ENCODE results near the gene WDR43. TPM values are rescaled to one million over a fixed set of nuclear protein-coding genes. Genes with fewer than 3 reads are reported as not detected.
A peak's percentile ranks its signal among the peaks of the same experiment; 100 is the strongest.

Gene WDR43
- total RNA-seq, 6 donors from 2014 or later: 20.4 to 54.7 (median 33.7) TPM

DNA sequence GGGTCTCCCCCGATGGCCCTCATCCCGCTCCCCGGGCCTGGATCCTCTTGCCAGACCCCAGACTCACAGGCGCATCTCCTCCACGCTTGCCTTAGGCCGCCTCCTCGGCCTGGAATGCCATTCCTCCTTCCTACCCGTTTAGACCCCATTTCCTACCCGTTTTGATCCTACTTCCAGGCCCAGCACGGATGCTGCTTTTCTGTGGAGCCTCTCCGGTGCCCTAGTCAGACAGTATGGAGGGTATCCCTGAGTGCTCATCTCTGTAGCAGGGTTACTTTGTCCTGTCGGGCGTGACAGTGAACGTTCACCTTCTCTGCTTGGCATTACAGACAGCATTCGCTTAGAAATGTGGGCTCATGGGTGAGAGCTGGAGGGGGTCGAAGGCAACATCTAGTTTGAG, 96.0 kb downstream of the WDR43 start:
- ATAC-seq (ENCODE audit: low FRiP score in 2 of 2): no peak
- WGBS, 2 donors: 82 to 84% methylated on average over 16 of the region's 16 CpGs
- no peaks in the 10 kb centered on the region for H3K27me3 ChIP-seq

DNA sequence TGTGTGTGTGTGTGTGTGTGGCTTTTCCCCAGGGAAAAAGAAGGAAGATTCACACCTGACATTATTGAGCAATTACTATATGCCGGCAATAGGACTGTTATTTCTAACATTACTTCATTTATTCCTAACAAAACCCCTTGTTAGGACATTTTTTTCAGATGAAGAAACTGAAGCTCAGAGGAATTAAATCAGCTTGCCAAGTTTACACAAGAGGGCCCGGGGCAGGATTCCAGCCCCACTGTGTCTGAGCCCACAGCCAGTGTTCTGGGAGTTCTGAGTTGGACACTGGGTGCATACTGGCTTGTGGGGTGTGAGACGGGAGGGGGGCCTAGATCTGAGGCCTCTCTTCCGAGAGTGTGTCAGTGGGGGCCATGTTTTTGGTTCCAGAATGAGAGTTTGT, 96.6 kb downstream of the WDR43 start:
- Histone ChIP-seq H3K36me3 (no peaks in the 10 kb centered on the region), H3K27ac (peak overlapping the region in 1 of 4 donors; percentile 7), H3K4me1 (peaks cover 0 to 6% (median 0%) of the 10 kb centered on the region in 4 donors), H3K27me3 (no peaks in the 10 kb centered on the region), H3K9me3 (no peaks in the 10 kb centered on the region), H3K4me3 (no peak overlapping the region)
- TF ChIP-seq EP300 (IDR thresholded peaks at IDR 0.05): no peak
- TF ChIP-seq, protein P1, sequence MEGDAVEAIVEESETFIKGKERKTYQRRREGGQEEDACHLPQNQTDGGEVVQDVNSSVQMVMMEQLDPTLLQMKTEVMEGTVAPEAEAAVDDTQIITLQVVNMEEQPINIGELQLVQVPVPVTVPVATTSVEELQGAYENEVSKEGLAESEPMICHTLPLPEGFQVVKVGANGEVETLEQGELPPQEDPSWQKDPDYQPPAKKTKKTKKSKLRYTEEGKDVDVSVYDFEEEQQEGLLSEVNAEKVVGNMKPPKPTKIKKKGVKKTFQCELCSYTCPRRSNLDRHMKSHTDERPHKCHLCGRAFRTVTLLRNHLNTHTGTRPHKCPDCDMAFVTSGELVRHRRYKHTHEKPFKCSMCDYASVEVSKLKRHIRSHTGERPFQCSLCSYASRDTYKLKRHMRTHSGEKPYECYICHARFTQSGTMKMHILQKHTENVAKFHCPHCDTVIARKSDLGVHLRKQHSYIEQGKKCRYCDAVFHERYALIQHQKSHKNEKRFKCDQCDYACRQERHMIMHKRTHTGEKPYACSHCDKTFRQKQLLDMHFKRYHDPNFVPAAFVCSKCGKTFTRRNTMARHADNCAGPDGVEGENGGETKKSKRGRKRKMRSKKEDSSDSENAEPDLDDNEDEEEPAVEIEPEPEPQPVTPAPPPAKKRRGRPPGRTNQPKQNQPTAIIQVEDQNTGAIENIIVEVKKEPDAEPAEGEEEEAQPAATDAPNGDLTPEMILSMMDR (IDR thresholded peaks at IDR 0.05): no peak
- no peak for TF ChIP-seq POLR2A (IDR thresholded peaks at IDR 0.05)
- TF ChIP-seq POLR2AphosphoS5 (IDR thresholded peaks at IDR 0.05): no peak
- 49 to 75% methylated on average over 4 of the region's 4 CpGs for WGBS, 2 donors
- DNase-seq (no peak), ATAC-seq (ENCODE audit: low FRiP score in 2 of 2) (peak in 1 of 2 donors; percentile 16)

More for the DNA sequence above, 96.0 kb downstream of the WDR43 start:
- H3K4me3 ChIP-seq: no peak overlapping the region
- TF ChIP-seq, protein P1 (IDR thresholded peaks at IDR 0.05): no peak
- TF ChIP-seq POLR2AphosphoS5 (IDR thresholded peaks at IDR 0.05) (no peak), POLR2A (IDR thresholded peaks at IDR 0.05) (no peak), EP300 (IDR thresholded peaks at IDR 0.05) (no peak)
- H3K4me1 ChIP-seq: peaks cover 0 to 6% (median 0%) of the 10 kb centered on the region in 4 donors
- H3K9me3 ChIP-seq: no peaks in the 10 kb centered on the region
- H3K36me3 ChIP-seq: no peaks in the 10 kb centered on the region
- DNase-seq: no peak
- no peak overlapping the region for H3K27ac ChIP-seq

DNA sequence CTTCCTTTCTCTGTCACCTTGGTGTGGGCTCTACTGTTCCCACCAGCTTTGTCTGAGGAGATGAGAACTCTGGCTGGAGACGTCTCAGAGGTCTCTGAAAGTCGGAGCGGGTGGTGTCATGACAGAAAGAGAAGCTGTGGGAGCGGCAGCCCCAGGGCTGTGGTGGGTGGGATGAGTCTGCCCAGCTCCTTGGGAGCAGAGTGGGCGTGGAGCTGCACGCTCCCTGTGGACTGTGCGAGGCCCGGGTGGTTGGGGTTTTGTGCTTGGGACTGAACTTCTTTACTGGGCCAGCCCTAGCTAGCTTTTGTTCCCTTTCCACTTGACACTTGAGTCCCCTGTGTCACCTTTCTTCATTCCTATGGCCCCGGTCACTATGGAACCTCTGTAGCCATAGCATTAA, 97.0 kb downstream of the WDR43 start:
- WGBS, 2 donors: 75 to 85% methylated on average over 9 of the region's 9 CpGs
- Histone ChIP-seq H3K9me3 (no peaks in the 10 kb centered on the region), H3K4me3 (no peak overlapping the region), H3K27me3 (no peaks in the 10 kb centered on the region), H3K27ac (peak overlapping the region in 1 of 4 donors; percentile 7), H3K4me1 (peaks cover 0 to 6% (median 0%) of the 10 kb centered on the region in 4 donors), H3K36me3 (no peaks in the 10 kb centered on the region)
- DNase-seq: no peak
- TF ChIP-seq POLR2A (IDR thresholded peaks at IDR 0.05) (no peak), POLR2AphosphoS5 (IDR thresholded peaks at IDR 0.05) (no peak), EP300 (IDR thresholded peaks at IDR 0.05) (no peak)
- TF ChIP-seq, protein P1 (IDR thresholded peaks at IDR 0.05): no peak
- ATAC-seq (ENCODE audit: low FRiP score in 2 of 2): no peak

DNA sequence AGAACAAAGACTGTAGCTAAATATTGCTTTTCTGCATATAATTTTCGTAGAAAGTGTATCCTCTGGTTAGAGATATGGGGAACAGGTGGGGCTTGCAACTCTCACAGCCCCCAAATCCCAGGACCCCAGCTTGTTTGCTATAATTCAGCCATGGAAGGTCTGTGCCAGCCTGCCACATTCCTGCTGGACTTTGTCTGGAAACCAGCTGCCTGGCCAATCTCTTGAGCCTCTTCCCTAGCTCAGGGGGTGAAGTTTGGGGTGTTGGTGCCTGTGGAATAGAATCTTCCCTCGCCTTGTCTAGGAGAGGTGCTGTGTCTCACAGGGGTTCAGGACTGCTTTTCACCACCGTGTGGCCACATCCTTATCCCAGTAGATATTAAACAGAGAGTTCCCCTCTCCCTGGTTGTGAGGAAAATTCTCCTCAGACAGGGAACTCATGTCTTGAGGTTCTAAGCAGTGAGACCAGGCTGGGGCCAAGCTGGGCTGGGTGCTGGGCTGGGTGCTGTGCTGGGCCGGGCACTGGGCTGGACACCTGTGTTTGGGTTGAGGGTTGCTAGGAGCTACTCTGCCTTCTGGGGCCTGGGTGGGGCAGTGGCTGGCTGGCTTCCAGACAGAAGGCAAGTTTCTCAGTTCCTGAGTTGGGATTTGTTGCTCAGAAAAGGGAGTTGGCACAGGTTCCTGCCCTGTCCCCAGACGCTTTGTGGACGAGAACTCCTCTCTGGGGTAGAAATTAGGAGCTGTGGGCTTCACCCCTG, 98.9 kb downstream of the WDR43 start:
- peaks cover 0 to 6% (median 0%) of the 10 kb centered on the region in 4 donors for H3K4me1 ChIP-seq
- TF ChIP-seq, protein P1 (IDR thresholded peaks at IDR 0.05): no peak
- TF ChIP-seq POLR2AphosphoS5 (IDR thresholded peaks at IDR 0.05): no peak
- TF ChIP-seq EP300 (IDR thresholded peaks at IDR 0.05): no peak
- no peak for TF ChIP-seq POLR2A (IDR thresholded peaks at IDR 0.05)
- no peaks in the 10 kb centered on the region for H3K27me3 ChIP-seq
- DNase-seq (peak in 1 of 2 donors; percentile 68), ATAC-seq (ENCODE audit: low FRiP score in 2 of 2) (peak in 1 of 2 donors; percentile 63)
- H3K27ac ChIP-seq: no peak overlapping the region
- whole genome bisulfite sequencing, 2 donors: 60 to 67% methylated on average over 5 to 6 of the region's 6 CpGs
- no peaks in the 10 kb centered on the region for H3K36me3 ChIP-seq
- H3K9me3 ChIP-seq: no peaks in the 10 kb centered on the region
- no peak overlapping the region for H3K4me3 ChIP-seq
